Stimulated activated CD4-positive, alpha-beta T cell treated with anti-CD3 and anti-CD28 coated beads, TNF-alpha, amount 100 ng/mL, for 4 hours (primary cell): ENCODE measurements around the gene PRDM11.

Experiments used
- DNase-seq, 3 experiments: peaks; one replicate each; pipeline ENCODE4 v3.0.0-alpha.2; 2020; ENCODE audit warnings: low read depth in 3 of 3

The PRDM11 gene

DNA sequence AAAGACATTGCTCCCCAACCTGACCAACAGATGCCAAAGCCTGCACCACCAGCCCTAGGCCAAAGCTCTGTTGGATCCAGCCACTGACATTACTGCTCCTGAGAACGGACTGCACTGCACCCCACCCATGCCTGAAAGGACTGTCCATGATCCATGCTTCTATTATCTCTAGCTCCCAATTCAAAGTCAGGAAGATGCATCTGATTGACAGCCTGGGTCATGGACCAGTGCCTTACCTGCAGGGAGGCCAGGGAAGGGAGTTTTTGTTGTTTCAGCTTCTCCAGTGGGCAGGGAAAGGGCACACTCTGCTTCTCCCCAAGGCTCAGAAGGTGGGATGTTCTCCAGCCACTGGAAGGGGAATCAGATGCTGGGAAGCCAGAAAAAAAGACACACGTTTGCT is 4.8 kb upstream of the PRDM11 start:
- DNase-seq, result no peak

DNA sequence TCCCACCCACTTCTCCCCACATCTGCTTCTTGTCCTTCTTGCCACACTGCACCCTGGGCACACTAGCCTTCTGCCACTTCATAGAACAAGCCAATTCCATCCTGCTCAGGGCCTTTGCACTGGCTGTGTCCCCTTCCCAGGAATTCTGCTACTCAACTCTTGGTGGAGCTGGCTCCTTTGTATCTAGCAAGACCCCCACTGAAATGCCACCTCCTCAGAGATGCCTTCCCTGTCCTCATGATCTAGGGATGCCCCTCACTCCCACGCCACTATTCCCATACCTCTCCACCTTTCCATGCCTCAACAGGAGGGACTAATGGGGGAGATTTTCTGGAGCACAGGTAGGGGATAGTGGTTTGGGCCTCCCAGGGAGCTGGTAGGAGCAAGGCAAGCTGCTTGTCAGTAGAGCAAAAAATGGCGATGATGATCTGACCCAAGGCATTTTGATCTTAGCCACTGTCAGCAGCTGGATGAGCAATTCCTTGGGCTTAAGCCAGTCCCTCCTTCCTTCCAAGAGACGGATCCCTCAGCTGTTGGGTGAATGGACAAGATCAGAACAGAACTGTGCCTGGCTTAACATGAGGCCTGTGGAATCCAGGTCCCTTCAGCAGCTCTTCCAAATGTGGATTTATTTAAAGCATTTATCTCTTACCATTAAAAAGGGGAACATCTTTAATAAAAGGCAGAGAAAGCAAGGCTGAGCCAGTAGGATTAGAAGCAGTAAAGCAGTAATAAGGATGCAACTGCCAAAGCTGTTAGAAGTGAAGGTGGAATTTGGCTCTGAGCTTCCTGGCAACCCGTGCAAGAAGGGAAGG is 4.0 kb upstream of the PRDM11 start:
- no peak for DNase-seq

DNA sequence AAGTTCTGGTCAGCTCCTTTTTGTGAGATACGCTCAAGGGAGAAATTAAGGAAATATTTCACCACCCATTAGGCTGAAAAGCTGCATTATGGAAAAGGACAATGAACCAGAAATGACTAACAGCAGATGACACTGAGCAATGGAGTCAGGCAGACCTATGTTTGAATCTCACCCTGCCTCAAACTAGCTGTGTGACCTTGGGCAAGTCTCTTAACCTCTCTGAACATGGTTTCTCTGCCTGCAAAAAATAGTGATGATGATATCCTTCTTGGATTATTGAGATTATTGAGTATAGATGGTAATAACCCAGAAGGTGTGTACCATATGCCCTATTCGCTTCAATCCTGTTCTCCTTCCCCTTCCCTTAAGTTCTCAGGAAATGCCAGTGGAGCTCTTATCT is 2.9 kb upstream of the PRDM11 start:
- DNase-seq, result no peak

DNA sequence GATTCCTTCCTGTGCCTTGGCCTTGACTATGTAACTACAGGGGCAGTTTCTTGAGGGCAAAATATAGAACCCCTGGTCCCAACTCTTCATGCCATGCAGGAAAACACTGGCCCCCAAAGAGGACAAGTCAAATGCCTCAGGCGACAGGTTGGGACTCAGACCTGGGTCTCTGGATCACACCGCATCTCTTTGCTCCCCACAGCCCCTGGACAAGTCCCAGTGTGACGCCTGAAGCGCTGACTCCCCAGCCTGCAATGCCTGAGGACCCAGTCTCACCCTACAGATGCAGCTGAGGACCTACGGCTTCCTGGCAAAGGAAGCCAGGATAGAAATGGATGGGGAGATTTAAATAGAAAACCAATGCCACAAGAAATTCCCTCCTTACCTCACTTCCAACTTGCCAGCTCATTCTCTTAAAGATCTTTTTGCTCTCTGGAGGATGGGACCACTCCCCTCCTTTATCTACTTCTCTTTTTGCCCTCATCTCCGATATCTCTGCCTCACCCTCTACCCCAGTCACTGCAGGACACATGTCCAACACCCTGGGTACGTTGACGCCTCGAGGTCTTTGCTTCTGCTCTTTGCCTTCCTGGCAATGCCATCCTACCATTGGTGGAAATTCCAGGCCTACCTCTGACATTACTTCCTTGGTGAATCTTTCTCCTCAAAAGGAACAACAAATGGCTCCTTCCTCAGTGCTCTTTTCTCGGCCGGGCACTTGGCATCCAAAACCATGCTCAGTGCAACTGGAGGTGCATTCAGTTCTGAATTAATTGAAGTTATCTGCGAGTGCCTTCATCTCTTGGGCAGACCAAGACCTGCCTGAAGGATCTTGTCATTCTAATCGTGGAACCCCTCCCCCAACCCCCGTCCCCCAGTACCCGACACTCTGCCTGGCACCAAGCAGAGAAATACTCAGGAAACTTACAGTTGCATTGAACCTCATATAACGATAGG is 2.0 kb upstream of the PRDM11 start:
- DNase-seq, result no peak

DNA sequence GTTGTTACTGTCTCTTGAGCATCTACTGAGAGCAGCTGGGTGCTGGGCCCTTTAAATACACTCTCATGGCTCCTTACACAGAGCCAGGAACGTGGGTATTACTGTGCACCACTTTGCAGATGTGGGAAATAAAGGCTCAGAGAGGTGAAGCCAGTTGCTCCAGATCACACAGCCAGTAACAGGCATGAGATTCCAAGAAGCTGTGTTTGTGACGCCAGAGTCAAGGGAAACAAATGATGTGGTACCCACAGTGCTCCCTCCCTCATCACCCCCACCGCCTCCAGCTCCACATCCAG is 1.4 kb upstream of the PRDM11 start:
- no peak for DNase-seq

DNA sequence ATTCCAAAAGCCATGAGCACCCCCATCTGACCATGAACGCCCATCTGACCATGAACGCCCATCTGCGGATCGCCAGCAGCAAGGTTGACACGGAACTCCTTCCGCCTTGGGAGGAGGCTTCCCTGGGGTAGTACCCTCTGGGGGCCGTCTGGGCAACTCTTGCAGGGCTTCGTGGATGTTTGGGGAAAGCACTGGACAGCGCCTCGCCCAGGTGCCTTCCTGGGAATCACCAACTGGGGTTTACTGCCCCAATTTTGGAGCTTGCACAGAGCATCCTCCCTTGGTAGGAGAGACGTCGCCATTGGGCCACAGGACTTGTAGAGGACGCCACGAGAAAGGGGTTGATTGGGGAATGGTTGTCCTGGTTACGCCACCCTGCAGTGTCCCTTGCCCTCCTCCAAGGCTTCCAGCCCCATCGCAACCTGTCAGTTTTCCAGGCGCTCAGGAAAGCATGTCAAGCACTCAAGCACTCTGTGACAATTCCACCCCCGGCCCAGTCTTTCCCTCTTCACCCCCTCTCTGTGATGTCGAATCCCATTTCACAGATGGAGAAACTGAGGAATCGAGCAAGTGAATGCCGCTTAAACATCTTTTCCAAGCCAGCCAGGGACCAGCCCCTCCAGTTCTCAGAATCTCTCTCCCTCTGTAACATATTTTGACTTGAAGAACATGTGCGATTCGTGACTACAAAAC is 914 bp upstream of the PRDM11 start:
- no peak for DNase-seq

DNA sequence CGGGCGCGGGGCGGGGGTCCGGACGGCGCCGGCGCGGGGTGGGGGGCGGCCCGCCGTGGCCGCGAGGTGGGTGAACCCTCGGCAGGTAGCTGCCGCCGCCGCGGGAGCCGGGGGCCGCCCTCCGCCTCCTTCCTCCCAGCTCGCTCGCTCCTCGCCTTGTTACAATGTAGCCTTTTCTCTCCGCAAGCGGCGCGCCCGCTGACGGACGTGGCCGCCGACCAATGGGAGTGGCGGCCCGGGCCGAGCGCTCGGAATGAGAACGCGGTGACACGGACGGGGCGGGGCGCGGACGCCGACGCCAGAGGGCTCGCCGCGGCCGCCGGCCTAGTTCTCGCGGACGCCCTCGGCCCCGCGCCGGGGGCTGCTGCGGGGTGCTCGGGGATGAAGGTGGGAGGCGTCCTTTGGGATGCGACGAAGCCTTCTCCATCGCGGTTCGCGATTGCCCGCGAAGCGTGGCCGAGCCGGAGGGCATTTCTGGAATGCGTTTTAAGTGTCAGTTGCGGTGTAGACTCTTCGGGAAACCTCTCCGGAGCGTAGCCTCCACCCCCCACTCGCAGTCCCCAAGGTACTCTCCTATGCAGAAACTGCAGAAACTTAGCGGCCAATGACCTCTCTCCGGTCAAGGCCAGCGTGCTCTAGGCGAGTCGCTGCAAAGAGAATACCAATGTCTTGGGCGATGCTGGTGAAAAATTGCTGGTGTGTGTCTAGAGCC is 734 bp downstream of the PRDM11 start:
- peak; percentile 84 to 87 (median 84) for DNase-seq

DNA sequence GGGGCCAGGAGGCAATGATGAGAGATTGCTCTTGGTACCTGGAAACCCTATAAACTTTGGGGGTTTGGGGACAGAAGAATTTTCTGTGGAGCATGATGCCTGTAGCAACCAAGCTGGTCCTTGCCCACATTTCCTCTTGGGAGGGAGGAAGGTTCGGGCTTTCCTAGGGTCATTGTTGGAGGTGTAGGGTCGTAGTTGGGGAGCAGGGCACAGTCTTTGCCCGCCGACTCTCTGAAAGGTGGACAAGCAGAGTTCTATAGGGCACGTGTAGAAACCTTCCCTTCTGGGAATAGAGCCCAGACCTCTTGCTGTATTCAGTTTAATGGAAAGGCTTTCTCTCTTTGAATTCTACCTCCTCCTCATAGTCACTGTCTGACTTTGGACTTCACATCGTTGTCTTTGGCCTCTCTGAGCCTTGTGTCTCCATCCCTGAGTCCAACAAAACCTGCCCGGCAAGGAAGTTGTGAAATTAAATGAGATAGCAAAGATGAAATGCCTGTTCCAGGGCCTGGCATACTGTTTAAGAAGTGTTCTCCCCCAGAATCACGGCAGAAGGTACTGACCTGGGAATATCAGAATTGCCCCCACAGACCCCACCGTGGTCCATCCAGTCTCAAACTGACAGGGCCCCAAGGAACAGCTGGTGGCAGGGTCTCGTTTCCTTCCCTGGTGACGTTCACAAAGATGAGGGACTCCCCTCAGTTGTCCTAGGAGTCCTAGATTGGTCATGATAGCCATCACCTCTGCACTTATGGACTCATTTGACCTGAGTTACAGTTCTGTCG is 1.6 kb downstream of the PRDM11 start:
- no peak for DNase-seq

DNA sequence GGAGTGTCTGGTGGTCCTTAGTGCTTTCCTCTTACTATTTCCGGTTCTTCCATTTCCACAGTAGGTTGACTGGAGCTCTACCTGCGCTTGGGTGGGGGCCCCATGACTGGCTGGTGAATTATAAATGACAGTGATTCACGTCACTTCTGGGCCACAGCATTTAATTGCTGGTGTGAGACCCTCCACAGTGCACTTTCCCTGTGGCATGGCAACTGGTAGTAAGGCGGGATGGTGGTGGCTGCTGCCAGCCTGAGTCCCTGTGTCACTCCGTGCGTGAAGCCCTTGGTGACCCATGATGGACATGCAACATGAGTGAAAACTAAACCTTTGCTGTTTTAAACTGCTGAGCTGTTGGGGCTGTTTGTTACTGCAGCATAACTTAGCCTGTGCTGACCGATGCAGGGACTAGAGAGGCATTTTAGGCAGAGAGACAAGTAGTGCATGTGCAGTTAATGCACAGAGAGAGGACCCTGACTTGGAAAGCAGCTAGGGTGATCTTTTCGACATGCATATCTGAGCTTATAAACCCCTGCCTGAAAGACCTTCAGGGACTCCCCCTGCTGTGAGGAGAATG is 3.1 kb downstream of the PRDM11 start:
- DNase-seq, result no peak

DNA sequence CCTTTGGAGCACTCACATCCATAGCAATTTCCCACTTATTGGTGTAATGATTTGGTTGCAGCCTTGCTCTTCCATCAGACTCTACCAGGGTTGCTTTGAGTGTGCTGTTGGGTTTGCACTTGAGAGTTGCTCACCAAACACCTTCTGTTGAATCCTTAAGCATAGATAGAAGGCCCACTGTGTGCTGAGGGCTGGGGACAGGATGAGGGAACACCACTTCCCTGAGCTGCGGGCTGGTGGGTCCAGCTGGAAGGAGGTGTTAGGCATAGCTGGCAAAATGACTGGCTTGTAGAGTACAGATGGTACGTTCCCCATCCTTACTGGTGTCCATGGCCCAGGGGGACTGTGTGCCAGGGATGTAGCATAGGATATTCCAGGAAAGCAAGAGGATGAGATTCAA is 3.9 kb downstream of the PRDM11 start:
- no peak for DNase-seq

DNA sequence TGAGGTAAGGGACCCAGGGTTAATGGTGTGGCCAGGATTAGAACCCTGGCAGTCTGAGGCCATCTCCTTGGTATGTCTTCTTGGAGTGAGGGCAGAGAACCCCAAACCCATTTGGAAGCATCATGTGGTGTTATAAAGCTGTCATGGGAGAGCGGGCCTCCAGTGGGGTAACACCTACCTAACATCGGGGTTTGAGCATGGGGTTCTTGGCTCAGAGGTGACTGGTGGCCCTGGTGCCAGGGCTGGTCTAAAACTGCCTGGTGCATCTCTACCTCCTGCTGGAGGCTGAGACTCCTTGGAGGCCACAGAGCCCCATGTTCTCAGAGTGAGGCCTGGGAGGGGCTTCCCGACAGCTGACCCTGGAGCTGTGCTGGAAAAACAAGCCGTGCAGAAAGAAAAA is 4.5 kb downstream of the PRDM11 start:
- DNase-seq, result no peak

DNA sequence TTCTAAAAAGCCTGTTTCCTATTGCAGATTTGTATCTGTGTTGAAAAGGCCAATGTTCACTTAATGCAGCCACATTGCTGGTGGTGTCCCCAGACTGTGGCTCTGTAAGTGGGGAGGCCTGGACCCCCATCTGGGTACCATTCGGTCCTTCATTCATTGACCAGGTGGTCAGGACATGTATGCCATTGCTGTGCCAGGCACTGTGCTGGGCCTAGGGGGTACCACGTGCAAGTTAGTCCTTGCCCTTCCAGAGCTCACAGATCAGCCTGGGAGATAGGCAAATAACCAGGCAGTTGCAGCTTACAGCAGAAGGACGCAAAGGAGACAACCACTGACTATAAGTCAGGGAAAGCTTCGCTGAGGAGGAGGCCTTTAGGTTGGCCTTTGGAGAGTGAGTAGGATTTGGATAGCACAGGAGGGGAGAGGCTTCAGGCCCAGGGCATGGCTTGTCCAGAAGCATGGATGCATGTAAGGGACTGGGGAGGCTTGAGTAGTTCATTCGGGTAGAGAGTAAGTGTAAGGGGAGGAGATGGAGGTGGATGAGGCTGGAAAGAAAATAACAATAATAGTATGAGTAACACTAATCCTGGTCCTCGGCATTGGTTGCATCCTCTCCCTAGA is 5.0 kb downstream of the PRDM11 start:
- no peak for DNase-seq

DNA sequence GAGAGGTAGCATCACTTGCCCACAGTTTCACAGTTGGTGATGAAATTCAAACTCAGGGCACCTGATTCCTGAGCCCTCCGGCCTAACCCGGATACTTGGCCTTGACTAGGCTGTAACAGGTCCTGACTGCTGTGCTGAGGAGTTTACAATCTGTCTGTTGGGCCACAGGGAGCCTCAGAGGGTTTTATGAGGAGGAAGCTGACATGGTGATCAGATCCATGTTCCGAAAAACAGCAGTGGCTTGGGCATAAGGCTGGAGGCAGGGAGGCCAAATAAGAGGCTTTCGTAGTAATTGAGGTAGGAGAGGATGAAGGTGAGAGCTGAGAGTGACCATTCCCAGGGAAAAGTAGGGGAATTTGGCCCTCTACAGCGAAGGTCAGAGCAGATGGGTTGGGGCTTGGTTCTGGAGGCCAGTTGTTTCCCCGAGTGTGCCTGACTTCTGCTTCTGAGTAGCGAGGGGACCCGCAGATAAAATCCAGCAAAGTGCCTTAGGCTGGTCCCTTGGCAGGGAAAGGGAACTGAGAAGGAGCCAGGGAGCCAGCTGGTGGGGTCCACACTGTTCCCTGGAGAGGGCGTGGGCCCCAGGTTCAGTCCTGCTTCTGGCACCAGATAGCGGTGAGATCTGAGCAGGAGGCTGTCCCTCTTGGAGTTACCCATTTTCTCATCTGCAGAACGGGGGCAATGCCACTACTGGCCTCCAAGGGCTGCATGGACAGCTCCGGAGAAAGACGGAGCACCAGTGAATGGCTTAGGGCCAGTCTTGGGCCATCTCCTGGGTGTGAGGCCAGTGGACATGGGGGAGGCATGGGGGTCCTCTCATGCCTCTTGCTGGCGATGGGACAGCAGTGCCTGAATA is 6.5 kb downstream of the PRDM11 start:
- no peak for DNase-seq

DNA sequence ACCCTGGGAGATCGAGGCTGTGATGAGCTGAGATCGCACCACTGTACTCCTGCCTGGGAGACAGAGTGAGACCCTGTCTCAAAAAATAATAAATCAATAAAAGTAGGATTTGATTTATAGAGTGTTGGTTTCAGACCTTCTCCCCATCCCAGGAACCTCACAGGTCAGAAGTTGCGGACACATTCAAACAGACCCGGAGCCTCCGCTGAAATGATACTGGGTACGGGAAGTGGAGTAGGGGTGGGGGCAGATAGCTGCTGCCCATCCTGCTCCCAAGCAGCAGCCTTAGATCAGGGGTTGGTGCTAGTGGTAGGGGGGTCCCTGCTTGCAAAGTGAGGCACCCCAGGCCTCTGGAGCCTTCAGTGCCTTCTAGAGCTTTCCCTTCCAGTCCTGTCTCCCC is 7.8 kb downstream of the PRDM11 start:
- no peak for DNase-seq

DNA sequence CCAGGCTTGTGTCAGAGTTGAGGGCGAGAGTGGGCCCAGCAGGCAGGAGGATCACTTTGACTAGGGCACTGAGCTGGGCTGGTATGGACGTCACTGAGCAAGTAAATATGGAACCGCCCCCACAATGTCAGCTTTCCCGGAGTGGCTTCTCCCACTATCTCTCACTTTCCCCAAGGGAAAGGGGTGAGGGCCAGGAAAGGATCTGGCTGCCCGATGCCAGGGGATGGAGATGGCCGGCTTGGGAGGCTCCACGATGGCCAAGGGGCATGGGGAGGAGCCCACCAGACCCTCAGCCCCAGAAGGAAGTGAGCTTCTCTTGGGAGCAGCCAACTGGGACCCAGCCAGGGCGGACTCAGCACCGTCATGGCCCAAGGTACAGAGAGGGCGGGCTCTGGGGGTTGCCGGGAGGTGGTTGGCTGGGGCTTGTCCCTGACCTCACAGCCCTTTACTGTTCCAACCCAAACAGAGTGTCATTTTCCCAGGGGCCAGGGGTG is 8.7 kb downstream of the PRDM11 start:
- no peak for DNase-seq

DNA sequence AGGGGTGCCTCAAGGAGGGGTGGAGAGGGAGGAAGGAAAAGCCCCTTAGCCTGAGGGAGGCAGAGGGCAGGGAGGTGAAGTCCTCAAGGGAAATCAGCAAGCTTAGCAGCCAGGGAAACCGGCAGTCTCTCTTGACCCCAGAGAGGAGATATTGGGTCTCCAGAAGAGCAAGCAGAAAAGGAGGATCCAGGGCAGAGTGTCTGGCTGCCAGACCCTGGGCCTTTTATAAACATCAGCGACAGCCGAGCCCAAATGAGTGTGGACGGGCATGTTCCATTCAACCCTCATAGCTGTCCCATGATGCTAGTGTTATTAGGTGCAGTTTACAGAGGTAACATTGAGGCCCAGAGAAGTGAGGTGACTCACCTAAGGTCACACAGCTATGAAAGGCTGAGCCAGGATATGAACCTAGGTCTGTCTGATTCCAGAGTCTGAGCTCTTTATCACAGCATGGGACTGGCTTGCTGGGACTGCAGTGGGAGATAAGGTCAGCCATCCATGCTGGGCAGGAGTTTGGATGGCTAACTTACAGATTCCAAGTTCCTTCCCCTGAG is 9.3 kb downstream of the PRDM11 start:
- no peak for DNase-seq

DNA sequence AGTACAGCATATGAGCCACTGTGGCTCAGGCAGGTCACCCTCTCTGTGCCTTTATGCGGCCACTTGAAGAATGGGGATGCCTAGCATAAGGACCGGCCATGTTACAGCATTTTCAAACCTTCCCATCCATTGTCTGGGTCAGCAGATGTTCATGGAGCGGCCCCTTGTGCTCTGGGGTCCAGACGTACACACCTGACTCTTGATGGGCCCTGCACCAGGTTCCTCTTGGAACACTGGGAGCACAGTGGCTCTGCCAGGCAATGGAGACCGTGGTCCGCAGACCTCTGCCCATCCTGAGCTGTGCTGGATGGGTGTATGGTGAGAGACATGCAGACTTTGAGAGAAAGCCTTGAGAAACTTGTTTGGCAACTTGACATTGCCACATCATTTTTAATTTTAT is 9.8 kb downstream of the PRDM11 start:
- no peak for DNase-seq

DNA sequence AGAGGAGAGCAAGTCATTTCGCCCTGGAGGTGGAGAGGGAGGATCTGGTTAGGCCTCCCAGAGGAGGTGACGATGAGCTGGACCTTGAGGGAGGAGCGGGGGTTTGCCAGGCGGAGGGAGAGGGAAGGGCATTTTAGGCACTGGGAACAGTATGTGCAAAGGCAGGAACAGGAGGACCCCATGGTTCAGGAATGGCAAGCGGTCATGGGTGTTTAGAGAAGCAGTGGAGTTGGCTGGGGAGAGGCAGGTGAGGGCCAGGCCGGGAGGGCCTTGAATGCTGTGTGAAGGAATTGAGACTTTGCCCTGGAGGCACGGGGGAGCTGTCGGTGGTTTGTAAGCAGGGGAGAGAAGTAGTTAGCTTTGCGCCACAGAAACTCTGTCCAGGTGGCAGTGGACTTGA is 10.3 kb downstream of the PRDM11 start:
- no peak for DNase-seq
